ENCODE results near the gene CNTLN.
"Not testable (repeated sequence)": the region's sequence is repeated elsewhere in the genome, so short reads cannot be mapped to it uniquely, and the experiment has no call there.

CNTLN gene

GRCh38 chr9:17315341-17315740 lies 180.5 kb downstream of the CNTLN start:
- no peak for DNase-seq

GRCh38 chr9:17318821-17319320 lies 184.0 kb downstream of the CNTLN start:
- no peak for DNase-seq

- no peak for DNase-seq
Measured at GRCh38 chr9:17319864-17320263, 185.0 kb downstream of the CNTLN start.

- DNase-seq = no peak
Measured at GRCh38 chr9:17322882-17323864, 188.3 kb downstream of the CNTLN start.

GRCh38 chr9:17328331-17328730 lies 193.5 kb downstream of the CNTLN start:
- DNase-seq = no peak

GRCh38 chr9:17330097-17330496 lies 195.3 kb downstream of the CNTLN start:
- DNase-seq = no peak

- no peak for DNase-seq
Measured at GRCh38 chr9:17332115-17332514, 197.3 kb downstream of the CNTLN start.

GRCh38 chr9:17339156-17339555 lies 204.3 kb downstream of the CNTLN start:
- no peak for DNase-seq

- DNase-seq = no peak
Measured at GRCh38 chr9:17342696-17343095, 207.9 kb downstream of the CNTLN start.

- DNase-seq = no peak
Measured at GRCh38 chr9:17349831-17350230, 215.0 kb downstream of the CNTLN start.

GRCh38 chr9:17354006-17354405 lies 219.2 kb downstream of the CNTLN start:
- not testable (repeated sequence) for DNase-seq

GRCh38 chr9:17361378-17361777 lies 226.5 kb downstream of the CNTLN start:
- DNase-seq = no peak

- no peak for DNase-seq
Measured at GRCh38 chr9:17367035-17367434, 232.2 kb downstream of the CNTLN start.

- DNase-seq = no peak
Measured at GRCh38 chr9:17380126-17380861, 245.5 kb downstream of the CNTLN start.

- DNase-seq = no peak
Measured at GRCh38 chr9:17387565-17387964, 252.7 kb downstream of the CNTLN start.

GRCh38 chr9:17389026-17389425 lies 254.2 kb downstream of the CNTLN start:
- no peak for DNase-seq

- no peak for DNase-seq
Measured at GRCh38 chr9:17394881-17395510, 260.2 kb downstream of the CNTLN start.

- not testable (repeated sequence) for DNase-seq
Measured at GRCh38 chr9:17397166-17397728, 262.4 kb downstream of the CNTLN start.

GRCh38 chr9:17398350-17398749 lies 263.5 kb downstream of the CNTLN start:
- DNase-seq = no peak

GRCh38 chr9:17401858-17402257 lies 267.0 kb downstream of the CNTLN start:
- no peak for DNase-seq

GRCh38 chr9:17402309-17402708 lies 267.5 kb downstream of the CNTLN start:
- no peak for DNase-seq

GRCh38 chr9:17403539-17403938 lies 268.7 kb downstream of the CNTLN start:
- no peak for DNase-seq

- no peak for DNase-seq
Measured at GRCh38 chr9:17414986-17415385, 280.1 kb downstream of the CNTLN start.
